Gastroesophageal sphincter (tissue), 4 donors: ENCODE measurements around the gene TTBK1. TPM values are rescaled to one million over a fixed set of nuclear protein-coding genes. Genes with fewer than 3 reads are reported as not detected.
A peak's percentile ranks its signal among the peaks of the same experiment; 100 is the strongest.

Source experiments
- ATAC-seq: fragments of 150-250 bp; one replicate; pipeline ENCODE4 v1.9.1; 2016; ENCODE audit warnings: mild to moderate bottlenecking, moderate library complexity
- H3K27ac ChIP-seq, 4 donors: fragments of 200-600 bp; sonication (generic) in 3 of 4; 1 replicate in 3 of 4; 2 replicates in 1 of 4; pipeline ENCODE4 v1.5.1; 2016 to 2019
- H3K27me3 ChIP-seq: fragments of 200-600 bp; sonication (generic); one replicate; pipeline ENCODE4 v1.5.1; 2019
- H3K36me3 ChIP-seq, 2 donors: fragments of 200-600 bp; sonication (generic); one replicate each; pipeline ENCODE4 v1.5.1; 2019; ENCODE audit warnings: control low read depth in 1 of 2
- H3K4me1 ChIP-seq, 3 donors: fragments of 200-600 bp; sonication (generic); 1 replicate in 2 of 3; 2 replicates in 1 of 3; pipeline ENCODE4 v1.5.1; 2016 to 2019; ENCODE audit warnings: control low read depth in 2 of 3
- H3K4me3 ChIP-seq, 2 donors: fragments of 200-600 bp; sonication (generic); one replicate each; pipeline ENCODE4 v1.5.1; 2019; ENCODE audit warnings: mild to moderate bottlenecking in 1 of 2, moderate library complexity in 1 of 2
- H3K9me3 ChIP-seq, 3 donors: fragments of 200-600 bp; sonication (generic); one replicate each; pipeline ENCODE4 v1.5.1; 2017 to 2019; ENCODE audit warnings: control low read depth in 2 of 3
- EP300 ChIP-seq: sonication (generic); formaldehyde crosslinking; IDR thresholded peaks from one replicate; pipeline ENCODE4 v1.6.1; 2017; ENCODE audit warnings: antibody characterized with exemption, mild to moderate bottlenecking
- POLR2A ChIP-seq, 2 donors: fragments of 450-650 bp; IDR thresholded peaks; one replicate each; pipeline ENCODE4 v1.6.1; 2017; ENCODE audit warnings: antibody characterized with exemption in 2 of 2, mild to moderate bottlenecking in 2 of 2, moderate library complexity in 1 of 2
- POLR2AphosphoS5 ChIP-seq: sonication (generic); formaldehyde crosslinking; IDR thresholded peaks from one replicate; pipeline ENCODE4 v1.6.1; 2017; ENCODE audit warnings: antibody characterized with exemption
- WGBS, 2 donors: methylation state at CpG; one replicate each; pipeline ENCODE4 v1.1.5; 2018; ENCODE audit warnings: low coverage in 1 of 2; 5-methylcytosine and 5-hydroxymethylcytosine counted together
- total RNA-seq, 4 donors: library from RNA; depleted of rRNA; stranded (reverse); fragments of >200 nt; gene quantifications; one replicate each; pipeline ENCODE4 v1.1.0, GENCODE V29; 2016
- TF ChIP-seq, protein P1 (sequence below), 4 experiments: fragments of 200-600 bp in 2 of 4; fragments of 450-650 bp in 2 of 4; sonication (generic) in 1 of 4; IDR thresholded peaks; one replicate each; pipeline ENCODE4 v1.5.1; 2017 to 2019; ENCODE audit warnings: antibody characterized with exemption in 4 of 4, mild to moderate bottlenecking in 2 of 4, moderate library complexity in 2 of 4

TTBK1 gene
- total RNA-seq, 4 donors from 2014 or later = 0.08 to 0.20 TPM; not detected in 2

DNA sequence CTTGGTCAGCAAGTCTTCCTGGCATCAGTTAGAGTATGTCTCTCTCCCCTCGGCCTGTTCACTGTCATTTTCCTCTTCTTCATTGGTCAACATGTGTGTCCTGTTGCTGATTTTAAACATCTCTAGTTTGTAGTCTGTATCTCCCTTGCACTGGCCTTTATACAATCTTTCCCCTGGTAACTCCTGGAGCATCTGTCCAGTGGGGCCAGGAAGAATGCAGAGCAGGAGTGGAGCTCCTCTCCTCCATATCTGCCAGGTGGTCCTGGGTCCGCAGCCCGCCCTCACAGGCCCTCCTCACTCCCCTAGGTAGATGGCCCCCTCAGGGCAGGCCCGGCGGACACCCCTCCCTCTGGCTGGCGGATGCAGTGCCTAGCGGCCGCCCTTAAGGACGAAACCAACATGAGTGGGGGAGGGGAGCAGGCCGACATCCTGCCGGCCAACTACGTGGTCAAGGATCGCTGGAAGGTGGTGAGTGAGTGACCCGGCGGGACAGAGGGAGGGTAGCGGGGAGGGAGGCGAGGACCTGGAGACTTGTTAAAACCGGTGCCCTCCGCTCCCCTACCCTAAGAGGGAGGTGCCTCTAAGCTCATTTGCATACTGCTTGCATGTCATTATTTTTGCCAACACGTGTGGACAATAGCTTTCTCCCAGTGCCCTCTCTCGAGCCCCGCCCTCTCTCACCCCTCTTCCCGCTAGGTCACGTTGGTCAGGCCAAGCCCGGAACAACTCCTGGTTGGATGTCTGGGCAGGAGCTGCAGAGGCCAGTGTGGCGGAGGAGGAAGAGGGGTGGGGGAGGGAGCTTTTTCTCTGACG is 3.2 kb downstream of the TTBK1 start:
- peak overlapping the region in 2 of 4 donors; percentile 46 to 50 for H3K27ac ChIP-seq
- peaks cover 51% of the 10 kb centered on the region for H3K27me3 ChIP-seq
- H3K4me1 ChIP-seq = peaks cover 0 to 20% (median 11%) of the 10 kb centered on the region in 3 donors
- WGBS, 2 donors = 8 to 13% methylated on average over 5 to 6 of the region's 27 CpGs
- peak overlapping the region; percentile 35 to 59 for H3K4me3 ChIP-seq
- H3K36me3 ChIP-seq = no peaks in the 10 kb centered on the region
- peak; percentile 69 for ATAC-seq
- TF ChIP-seq, protein P1, sequence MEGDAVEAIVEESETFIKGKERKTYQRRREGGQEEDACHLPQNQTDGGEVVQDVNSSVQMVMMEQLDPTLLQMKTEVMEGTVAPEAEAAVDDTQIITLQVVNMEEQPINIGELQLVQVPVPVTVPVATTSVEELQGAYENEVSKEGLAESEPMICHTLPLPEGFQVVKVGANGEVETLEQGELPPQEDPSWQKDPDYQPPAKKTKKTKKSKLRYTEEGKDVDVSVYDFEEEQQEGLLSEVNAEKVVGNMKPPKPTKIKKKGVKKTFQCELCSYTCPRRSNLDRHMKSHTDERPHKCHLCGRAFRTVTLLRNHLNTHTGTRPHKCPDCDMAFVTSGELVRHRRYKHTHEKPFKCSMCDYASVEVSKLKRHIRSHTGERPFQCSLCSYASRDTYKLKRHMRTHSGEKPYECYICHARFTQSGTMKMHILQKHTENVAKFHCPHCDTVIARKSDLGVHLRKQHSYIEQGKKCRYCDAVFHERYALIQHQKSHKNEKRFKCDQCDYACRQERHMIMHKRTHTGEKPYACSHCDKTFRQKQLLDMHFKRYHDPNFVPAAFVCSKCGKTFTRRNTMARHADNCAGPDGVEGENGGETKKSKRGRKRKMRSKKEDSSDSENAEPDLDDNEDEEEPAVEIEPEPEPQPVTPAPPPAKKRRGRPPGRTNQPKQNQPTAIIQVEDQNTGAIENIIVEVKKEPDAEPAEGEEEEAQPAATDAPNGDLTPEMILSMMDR (IDR thresholded peaks at IDR 0.05) = no peak
- TF ChIP-seq POLR2A (IDR thresholded peaks at IDR 0.05) (no peak), EP300 (no peak), POLR2AphosphoS5 (no peak)
- H3K9me3 ChIP-seq = no peaks in the 10 kb centered on the region

DNA sequence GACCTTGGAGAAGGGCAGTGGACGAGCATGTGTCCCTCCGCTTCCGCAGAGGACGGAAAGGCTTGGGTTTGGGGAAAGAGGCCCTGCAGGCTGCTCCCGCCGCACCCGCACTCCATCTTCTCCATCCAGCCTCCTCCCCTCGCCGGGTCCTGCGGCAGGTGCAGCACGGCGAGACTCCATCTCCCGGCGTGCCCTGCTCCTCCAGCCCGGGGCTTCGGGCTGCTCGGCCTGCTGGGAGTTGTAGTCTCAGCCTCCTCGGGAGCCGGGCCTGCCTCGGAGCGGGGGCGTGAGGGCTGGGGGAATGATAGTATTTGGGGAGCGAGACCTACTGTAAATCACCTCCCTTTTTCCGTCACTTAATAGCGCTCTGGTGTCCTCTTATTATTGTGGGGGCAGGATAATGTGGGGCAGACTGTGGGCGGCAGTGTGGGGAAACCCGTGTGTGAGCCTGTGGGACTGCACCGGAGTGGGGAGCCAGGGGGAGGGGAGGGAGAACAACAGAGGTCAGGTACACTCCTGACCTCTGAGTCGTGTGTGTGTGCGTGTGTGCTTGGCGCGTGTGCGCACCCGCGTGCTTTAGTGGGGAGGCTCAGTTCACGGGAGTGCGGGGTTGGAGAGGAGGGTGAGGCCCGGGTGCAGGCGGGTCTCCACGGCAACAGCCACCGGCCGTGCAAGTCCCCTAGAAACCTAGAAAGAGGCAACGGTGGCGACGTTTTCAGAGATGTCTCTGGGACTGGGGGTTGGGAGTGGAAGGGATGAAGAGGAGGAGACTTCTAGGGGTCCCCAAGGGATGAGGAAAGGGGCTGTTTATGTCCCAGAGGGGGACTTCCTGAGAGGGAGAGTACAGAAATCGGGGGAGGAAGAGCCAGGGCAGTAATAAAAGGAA is 4.1 kb downstream of the TTBK1 start:
- peak overlapping the region in 3 of 4 donors; percentile 46 to 50 (median 49) for H3K27ac ChIP-seq
- peaks cover 51% of the 10 kb centered on the region for H3K27me3 ChIP-seq
- H3K9me3 ChIP-seq = no peaks in the 10 kb centered on the region
- no peaks in the 10 kb centered on the region for H3K36me3 ChIP-seq
- peak overlapping the region; percentile 35 to 59 for H3K4me3 ChIP-seq
- WGBS, 2 donors = 2 to 5% methylated on average over 8 to 14 of the region's 46 CpGs
- TF ChIP-seq POLR2A (IDR thresholded peaks at IDR 0.05) = peak in 1 of 2 donors; percentile 10
- no peak for TF ChIP-seq EP300
- TF ChIP-seq POLR2AphosphoS5 = no peak
- TF ChIP-seq, protein P1 (IDR thresholded peaks at IDR 0.05) = peak in 2 of 4 experiments; percentile 18 to 24
- ATAC-seq = peak; percentile 95
- peaks cover 0 to 24% (median 11%) of the 10 kb centered on the region in 3 donors for H3K4me1 ChIP-seq

DNA sequence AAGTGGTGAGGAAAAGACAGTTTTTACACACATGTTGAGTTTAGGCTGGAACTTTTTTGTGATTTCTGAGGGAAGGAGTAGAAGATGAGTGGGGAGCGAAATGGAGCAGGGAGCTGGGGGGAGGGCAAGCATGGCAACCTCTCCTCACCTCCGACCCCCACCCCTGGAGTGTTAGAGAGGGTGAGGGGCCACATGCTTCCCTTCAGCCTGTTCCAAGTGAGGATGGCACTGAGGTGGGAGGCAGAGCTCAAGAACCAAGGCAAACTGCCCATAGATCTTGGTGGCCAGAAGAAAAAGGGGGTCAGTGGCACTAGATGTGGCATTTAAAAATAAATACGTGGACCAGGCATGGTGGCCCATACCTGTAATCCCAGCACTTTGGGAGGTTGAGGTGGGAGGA is 4.8 kb downstream of the TTBK1 start:
- Histone ChIP-seq H3K9me3 (no peaks in the 10 kb centered on the region), H3K27me3 (peaks cover 51% of the 10 kb centered on the region), H3K4me3 (no peak overlapping the region), H3K4me1 (peaks cover 0 to 24% (median 11%) of the 10 kb centered on the region in 3 donors), H3K36me3 (no peaks in the 10 kb centered on the region), H3K27ac (no peak overlapping the region)
- ATAC-seq = no peak
- WGBS, 2 donors = 57 to 70% methylated on average over 2 of the region's 3 CpGs
- no peak for TF ChIP-seq POLR2A (IDR thresholded peaks at IDR 0.05)
- TF ChIP-seq, protein P1 (IDR thresholded peaks at IDR 0.05) = no peak
- TF ChIP-seq POLR2AphosphoS5 = no peak
- TF ChIP-seq EP300 = no peak

DNA sequence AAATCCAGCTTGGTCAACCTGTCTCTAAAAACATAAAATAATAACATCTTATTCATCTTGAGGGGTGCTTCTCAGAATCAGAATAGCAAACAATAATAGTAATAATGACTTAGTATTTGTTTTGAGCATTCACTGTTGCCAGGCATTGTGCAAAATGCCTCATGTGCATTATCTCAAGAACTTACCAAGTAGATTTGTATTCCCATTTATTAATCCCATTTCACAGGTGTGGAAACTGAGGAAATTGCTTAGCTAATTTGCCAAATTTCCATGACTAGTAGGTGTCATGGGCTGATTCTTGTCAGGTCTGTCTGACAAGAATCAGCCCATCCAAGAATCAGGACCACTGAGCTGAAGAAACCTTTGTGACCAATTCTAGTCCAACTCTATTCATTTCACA is 5.5 kb downstream of the TTBK1 start:
- TF ChIP-seq, protein P1 (IDR thresholded peaks at IDR 0.05) = no peak
- TF ChIP-seq POLR2A (IDR thresholded peaks at IDR 0.05) (no peak), EP300 (no peak), POLR2AphosphoS5 (no peak)
- no peak overlapping the region for H3K4me3 ChIP-seq
- no peaks in the 10 kb centered on the region for H3K9me3 ChIP-seq
- H3K4me1 ChIP-seq = peaks cover 0 to 24% (median 11%) of the 10 kb centered on the region in 3 donors
- H3K27ac ChIP-seq = no peak overlapping the region
- H3K36me3 ChIP-seq = no peaks in the 10 kb centered on the region
- no peak for ATAC-seq
- peaks cover 51% of the 10 kb centered on the region for H3K27me3 ChIP-seq
